ENCODE data around the gene PPP6R2.

DNA sequence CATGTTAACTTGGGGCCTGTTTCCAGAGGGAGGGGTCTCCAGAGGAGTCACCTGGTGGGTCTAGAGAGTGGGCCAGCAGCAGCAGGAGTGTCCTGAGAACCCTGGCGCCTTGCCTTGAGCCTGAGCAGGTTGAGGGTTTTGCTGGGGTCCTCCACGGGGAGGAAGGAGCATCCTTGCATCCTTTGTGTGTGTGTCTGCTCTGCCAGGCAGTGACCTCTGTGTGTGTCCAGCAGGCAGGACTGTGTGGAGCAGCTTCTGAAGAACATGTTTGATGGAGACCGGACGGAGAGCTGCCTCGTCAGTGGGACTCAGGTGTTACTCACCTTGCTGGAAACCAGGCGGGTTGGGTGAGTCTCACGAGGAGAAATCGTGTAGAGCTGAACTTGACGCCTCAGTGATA lies 76.0 kb downstream of the PPP6R2 start:
- TF ChIP-seq, protein P1, sequence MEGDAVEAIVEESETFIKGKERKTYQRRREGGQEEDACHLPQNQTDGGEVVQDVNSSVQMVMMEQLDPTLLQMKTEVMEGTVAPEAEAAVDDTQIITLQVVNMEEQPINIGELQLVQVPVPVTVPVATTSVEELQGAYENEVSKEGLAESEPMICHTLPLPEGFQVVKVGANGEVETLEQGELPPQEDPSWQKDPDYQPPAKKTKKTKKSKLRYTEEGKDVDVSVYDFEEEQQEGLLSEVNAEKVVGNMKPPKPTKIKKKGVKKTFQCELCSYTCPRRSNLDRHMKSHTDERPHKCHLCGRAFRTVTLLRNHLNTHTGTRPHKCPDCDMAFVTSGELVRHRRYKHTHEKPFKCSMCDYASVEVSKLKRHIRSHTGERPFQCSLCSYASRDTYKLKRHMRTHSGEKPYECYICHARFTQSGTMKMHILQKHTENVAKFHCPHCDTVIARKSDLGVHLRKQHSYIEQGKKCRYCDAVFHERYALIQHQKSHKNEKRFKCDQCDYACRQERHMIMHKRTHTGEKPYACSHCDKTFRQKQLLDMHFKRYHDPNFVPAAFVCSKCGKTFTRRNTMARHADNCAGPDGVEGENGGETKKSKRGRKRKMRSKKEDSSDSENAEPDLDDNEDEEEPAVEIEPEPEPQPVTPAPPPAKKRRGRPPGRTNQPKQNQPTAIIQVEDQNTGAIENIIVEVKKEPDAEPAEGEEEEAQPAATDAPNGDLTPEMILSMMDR (conservative IDR thresholded peaks at IDR 0.05 in 1 of 2, IDR thresholded peaks at IDR 0.05 in 1 of 2; ENCODE audit: extremely low read depth in 1 of 2, insufficient read depth in 1 of 2, low read depth in 1 of 2, low read length in 2 of 2), result no peak
- TF ChIP-seq EZH2 (IDR thresholded peaks at IDR 0.05; ENCODE audit: borderline replicate concordance, low read length), result no peak
